CD4-positive, alpha-beta T cell treated with Interleukin-10 for 1 hour (primary cell): Measurements from ENCODE around the gene SLC17A7.
"Not testable (repeated sequence)": the region's sequence is repeated elsewhere in the genome, so short reads cannot be mapped to it uniquely, and the experiment has no call there.

Experiments
- DNase-seq: peaks from one replicate; pipeline ENCODE4 v3.0.0-alpha.2; 2020

Gene SLC17A7

GRCh38 chr19:49441210-49441959, at the start of gene SLC17A7:
TSS of gene SLC17A7 (minus strand) at chr19:49441527. CDS start at chr19:49441379, 148 bp downstream.
- DNase-seq = peak; percentile 56

- peak; percentile 32 for DNase-seq
Measured at GRCh38 chr19:49490287-49491029, 49.1 kb upstream of the SLC17A7 start.

- peak; percentile 60 for DNase-seq
Measured at GRCh38 chr19:49489601-49490167, 48.4 kb upstream of the SLC17A7 start.

GRCh38 chr19:49488863-49489537, 47.7 kb upstream of the SLC17A7 start:
- DNase-seq = no peak

- DNase-seq = no peak
Measured at GRCh38 chr19:49488046-49488862, 46.9 kb upstream of the SLC17A7 start.

- DNase-seq = peak; percentile 100
Measured at GRCh38 chr19:49487277-49488045, 46.1 kb upstream of the SLC17A7 start, which contains the start of gene RPL13A. TSS of gene RPL13A (plus strand) at chr19:49487608. CDS start at chr19:49487630, 22 bp downstream.

GRCh38 chr19:49486710-49487276, 45.5 kb upstream of the SLC17A7 start:
- DNase-seq = no peak

- no peak for DNase-seq
Measured at GRCh38 chr19:49486232-49486631, 44.9 kb upstream of the SLC17A7 start.

- DNase-seq = no peak
Measured at GRCh38 chr19:49481020-49481683, 39.8 kb upstream of the SLC17A7 start.

- DNase-seq = no peak
Measured at GRCh38 chr19:49479975-49480628, 38.8 kb upstream of the SLC17A7 start.

GRCh38 chr19:49475995-49476880, 34.9 kb upstream of the SLC17A7 start:
- peak; percentile 76 for DNase-seq

- DNase-seq = peak; percentile 30
Measured at GRCh38 chr19:49475191-49475917, 34.0 kb upstream of the SLC17A7 start.

GRCh38 chr19:49474542-49474924, 33.2 kb upstream of the SLC17A7 start:
- DNase-seq = no peak

GRCh38 chr19:49473868-49474541, 32.7 kb upstream of the SLC17A7 start, which contains the start of gene FLT3LG:
TSS of gene FLT3LG (plus strand) at chr19:49474215. CDS start at chr19:49474640, 425 bp downstream.
- DNase-seq = peak; percentile 96

GRCh38 chr19:49473501-49473867, 32.2 kb upstream of the SLC17A7 start:
- DNase-seq = not testable (repeated sequence)

- DNase-seq = no peak
Measured at GRCh38 chr19:49472936-49473335, 31.6 kb upstream of the SLC17A7 start.

GRCh38 chr19:49470615-49470978, 29.3 kb upstream of the SLC17A7 start:
- no peak for DNase-seq
